ENCODE results near the gene UBASH3B.

UBASH3B gene

GRCh38 chr11:122634501-122634900, 21.0 kb upstream of the UBASH3B start:
- DNase-seq (ENCODE audit: low read depth) = no peak

GRCh38 chr11:122637541-122637940, 18.0 kb upstream of the UBASH3B start:
- no peak for DNase-seq (ENCODE audit: low read depth)
- H3K4me3 ChIP-seq (ENCODE audit: low read depth, low read length) = no peak overlapping the region
- TF ChIP-seq CTCF (IDR thresholded peaks at IDR 0.05; ENCODE audit: low read depth, low read length, missing control alignments) = no peak

More at GRCh38 chr11:122634501-122634900, 21.0 kb upstream of the UBASH3B start:
- TF ChIP-seq CTCF (IDR thresholded peaks at IDR 0.05; ENCODE audit: low read depth, low read length, missing control alignments) = no peak
- H3K4me3 ChIP-seq (ENCODE audit: low read depth, low read length) = no peak overlapping the region

- no peak for TF ChIP-seq CTCF (IDR thresholded peaks at IDR 0.05; ENCODE audit: low read depth, low read length, missing control alignments)
- no peak for DNase-seq (ENCODE audit: low read depth)
- no peak overlapping the region for H3K4me3 ChIP-seq (ENCODE audit: low read depth, low read length)
Measured at GRCh38 chr11:122642472-122642922, 13.0 kb upstream of the UBASH3B start.

GRCh38 chr11:122642971-122643370, 12.6 kb upstream of the UBASH3B start:
- H3K4me3 ChIP-seq (ENCODE audit: low read depth, low read length) = no peak overlapping the region
- TF ChIP-seq CTCF (IDR thresholded peaks at IDR 0.05; ENCODE audit: low read depth, low read length, missing control alignments) = no peak
- DNase-seq (ENCODE audit: low read depth) = no peak

GRCh38 chr11:122645847-122646246, 9.7 kb upstream of the UBASH3B start:
- no peak for TF ChIP-seq CTCF (IDR thresholded peaks at IDR 0.05; ENCODE audit: low read depth, low read length, missing control alignments)
- no peak for DNase-seq (ENCODE audit: low read depth)
- no peak overlapping the region for H3K4me3 ChIP-seq (ENCODE audit: low read depth, low read length)

- DNase-seq (ENCODE audit: low read depth) = no peak
- no peak overlapping the region for H3K4me3 ChIP-seq (ENCODE audit: low read depth, low read length)
- no peak for TF ChIP-seq CTCF (IDR thresholded peaks at IDR 0.05; ENCODE audit: low read depth, low read length, missing control alignments)
Measured at GRCh38 chr11:122646549-122647340, 8.8 kb upstream of the UBASH3B start.

Data from GM12864 (cell line).